ENCODE results near the gene HCN2. TPM values are rescaled to one million over a fixed set of nuclear protein-coding genes. Genes with fewer than 3 reads are reported as not detected.
A peak's percentile ranks its signal among the peaks of the same experiment; 100 is the strongest.

Gene HCN2
- total RNA-seq, 1 donor from 2014 or later: 0.59 TPM

GRCh38 chr19:656751-657559 is 67.3 kb downstream of the HCN2 start:
- DNase-seq: no peak

GRCh38 chr19:657611-658010 is 67.9 kb downstream of the HCN2 start:
- DNase-seq: no peak

- DNase-seq: no peak
Measured at GRCh38 chr19:658059-658839, 68.6 kb downstream of the HCN2 start.

- no peak for DNase-seq
Measured at GRCh38 chr19:658916-659839, 69.5 kb downstream of the HCN2 start.

- DNase-seq: no peak
Measured at GRCh38 chr19:660793-661426, 71.2 kb downstream of the HCN2 start.

GRCh38 chr19:661427-662196 is 71.9 kb downstream of the HCN2 start:
- DNase-seq: no peak

- DNase-seq: peak; percentile 8
Measured at GRCh38 chr19:662207-662961, 72.7 kb downstream of the HCN2 start.

- DNase-seq: peak; percentile 87
Measured at GRCh38 chr19:662962-663681, 73.4 kb downstream of the HCN2 start, which contains the start of gene RNF126. RNF126 (minus strand) TSS chr19:663214; CDS start chr19:663121, 93 bp downstream.

GRCh38 chr19:663682-664117 is 74.0 kb downstream of the HCN2 start:
- DNase-seq: no peak

GRCh38 chr19:664913-665443 is 75.3 kb downstream of the HCN2 start:
- DNase-seq: peak; percentile 59

Other genes with a start within 250 kb of the HCN2 start
- gene MIER2, start 245.1 kb upstream of the HCN2 start, total RNA-seq: 12.2 TPM
- 0.49 TPM for gene C2CD4C, start 180.7 kb upstream of the HCN2 start, total RNA-seq
- gene SHC2, start 128.8 kb upstream of the HCN2 start, total RNA-seq: 7.1 TPM
- 0.99 TPM for gene MADCAM1, start 93.4 kb upstream of the HCN2 start, total RNA-seq
- gene TPGS1, start 82.4 kb upstream of the HCN2 start, total RNA-seq: 10.6 TPM
- gene CDC34, start 58.1 kb upstream of the HCN2 start, total RNA-seq: 44.1 TPM
- gene GZMM, start 45.8 kb upstream of the HCN2 start, total RNA-seq: 0.30 TPM
- 157 TPM for gene BSG, start 17.3 kb upstream of the HCN2 start, total RNA-seq
- gene POLRMT, start 43.7 kb downstream of the HCN2 start, total RNA-seq: 15.6 TPM
- gene FGF22, start 50.0 kb downstream of the HCN2 start, total RNA-seq: 1.4 TPM
- gene RNF126, start 73.3 kb downstream of the HCN2 start, total RNA-seq: 17.5 TPM
- gene FSTL3, start 86.5 kb downstream of the HCN2 start, total RNA-seq: 21.0 TPM
- 0.69 TPM for gene PRSS57, start 105.6 kb downstream of the HCN2 start, total RNA-seq
- 25.4 TPM for gene PALM, start 119.1 kb downstream of the HCN2 start, total RNA-seq
- 1.2 TPM for gene MISP, start 161.2 kb downstream of the HCN2 start, total RNA-seq
- gene PTBP1, start 207.6 kb downstream of the HCN2 start, total RNA-seq: 106 TPM
- gene PLPPR3, start 232.1 kb downstream of the HCN2 start, total RNA-seq: 0.89 TPM
- 12.8 TPM for gene AZU1, start 238.0 kb downstream of the HCN2 start, total RNA-seq